ENCODE results near the gene IGFBPL1. TPM values are rescaled to one million over a fixed set of nuclear protein-coding genes. Genes with fewer than 3 reads are reported as not detected.

IGFBPL1 gene
- total RNA-seq, 6 donors from 2014 or later, result 0.66 to 2.6 (median 1.4) TPM; not detected in 3

DNA sequence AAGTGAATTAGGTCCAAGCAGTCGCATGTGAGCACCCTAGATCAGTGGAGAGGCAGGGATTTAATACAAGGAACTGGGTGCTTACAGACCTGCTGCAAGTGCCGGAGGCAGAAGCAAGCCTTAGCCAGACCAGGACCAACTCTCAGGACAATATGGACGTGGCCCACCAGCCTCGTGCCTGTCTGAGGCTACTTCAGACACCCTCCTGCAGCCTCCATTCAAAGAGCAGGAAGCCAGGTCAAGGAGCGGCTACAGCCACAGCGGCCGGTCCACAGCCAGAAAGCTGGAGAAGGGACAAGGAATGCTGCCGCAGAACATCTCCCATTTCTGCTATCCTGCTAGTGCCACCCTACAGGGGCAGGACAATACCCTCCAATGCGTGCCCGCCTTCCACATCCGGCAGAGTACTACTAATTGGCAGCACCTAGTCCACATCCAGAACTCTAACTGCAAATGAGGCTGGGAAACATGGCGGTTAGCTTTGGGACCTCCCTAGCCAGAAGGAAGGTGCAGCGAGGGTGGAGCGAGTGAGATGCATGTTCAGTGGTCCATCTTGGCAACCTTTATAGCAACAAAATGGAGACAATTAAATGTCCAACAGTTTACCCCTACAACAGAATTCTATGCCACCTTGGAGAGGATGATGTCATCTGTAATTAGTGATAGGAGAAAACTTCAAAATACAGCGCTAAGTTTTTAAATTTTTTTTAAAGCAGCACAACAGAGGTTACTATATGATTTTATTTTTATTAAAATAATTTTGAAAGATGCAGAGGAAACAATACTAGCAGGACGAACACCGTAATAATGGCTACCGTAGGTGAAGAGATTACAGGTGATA is 32.8 kb downstream of the IGFBPL1 start:
- Histone ChIP-seq H3K4me1 (peaks cover 13 to 22% (median 16%) of the 10 kb centered on the region in 4 donors), H3K4me3 (peak overlapping the region in 2 of 4 donors; percentile 85 to 86), H3K27ac (peak overlapping the region in 1 of 4 donors; percentile 40), H3K9me3 (no peaks in the 10 kb centered on the region), H3K27me3 (no peaks in the 10 kb centered on the region), H3K36me3 (peaks cover 0 to 10% (median 9%) of the 10 kb centered on the region in 4 donors)
- DNase-seq (no peak), ATAC-seq (ENCODE audit: low FRiP score in 2 of 2) (no peak)
- WGBS, 2 donors, result 84 to 89% methylated on average over 15 to 18 of the region's 18 CpGs
- no peak for TF ChIP-seq CTCF (IDR thresholded peaks at IDR 0.05)
- no peak for TF ChIP-seq EP300 (IDR thresholded peaks at IDR 0.05)
- TF ChIP-seq POLR2AphosphoS5 (IDR thresholded peaks at IDR 0.05), result no peak
- TF ChIP-seq POLR2A (IDR thresholded peaks at IDR 0.05), result no peak

GRCh38 chr9:38390851-38391250 is 33.4 kb downstream of the IGFBPL1 start:
- Histone ChIP-seq H3K4me3 (no peak overlapping the region), H3K27ac (peak overlapping the region in 1 of 4 donors; percentile 40), H3K27me3 (no peaks in the 10 kb centered on the region), H3K9me3 (no peaks in the 10 kb centered on the region), H3K4me1 (peaks cover 13 to 22% (median 16%) of the 10 kb centered on the region in 4 donors), H3K36me3 (peaks cover 0 to 4% (median 2%) of the 10 kb centered on the region in 4 donors)
- WGBS, 2 donors, result 41 to 65% methylated on average over 5 of the region's 5 CpGs
- TF ChIP-seq EP300 (IDR thresholded peaks at IDR 0.05), result no peak
- no peak for TF ChIP-seq CTCF (IDR thresholded peaks at IDR 0.05)
- ATAC-seq (ENCODE audit: low FRiP score in 2 of 2) (no peak), DNase-seq (no peak)

- WGBS, 2 donors, result 69 to 75% methylated on average over 1 of the region's 1 CpG
- H3K27ac ChIP-seq, result peak overlapping the region in 1 of 4 donors; percentile 40
- no peak for ATAC-seq (ENCODE audit: low FRiP score in 2 of 2)
- H3K4me3 ChIP-seq, result no peak overlapping the region
- no peak for TF ChIP-seq POLR2A (IDR thresholded peaks at IDR 0.05)
- no peaks in the 10 kb centered on the region for H3K27me3 ChIP-seq
- DNase-seq, result no peak
- peaks cover 13 to 22% (median 16%) of the 10 kb centered on the region in 4 donors for H3K4me1 ChIP-seq
- H3K9me3 ChIP-seq, result no peaks in the 10 kb centered on the region
- no peaks in the 10 kb centered on the region for H3K36me3 ChIP-seq
These were observed 33.8 kb downstream of the IGFBPL1 start for GRCh38 chr9:38390442-38390841.

DNA sequence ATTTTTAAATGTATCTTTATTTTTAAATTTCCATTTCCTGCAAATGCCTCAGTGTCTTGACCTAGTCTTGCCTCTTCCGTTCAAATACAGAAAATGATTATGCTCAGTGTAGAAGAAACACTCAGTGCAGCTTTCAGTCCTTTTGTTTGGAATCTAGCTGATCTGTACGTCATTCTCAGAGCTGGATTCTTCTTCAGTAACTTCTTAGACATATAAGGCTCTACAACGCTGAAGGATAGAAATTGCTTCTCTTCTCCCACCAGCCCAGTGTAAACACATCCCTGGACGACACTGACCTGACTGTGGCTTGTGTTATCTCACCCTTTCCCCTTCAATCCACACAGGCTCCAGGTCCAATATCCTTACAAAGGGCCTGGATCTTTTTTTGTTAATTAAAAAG is 34.9 kb downstream of the IGFBPL1 start:
- WGBS, 2 donors, result 59 to 60% methylated on average over 4 of the region's 4 CpGs
- ATAC-seq (ENCODE audit: low FRiP score in 2 of 2), result no peak
- DNase-seq, result no peak
- TF ChIP-seq CTCF (IDR thresholded peaks at IDR 0.05) (no peak), POLR2A (IDR thresholded peaks at IDR 0.05) (no peak), EP300 (IDR thresholded peaks at IDR 0.05) (no peak), POLR2AphosphoS5 (IDR thresholded peaks at IDR 0.05) (no peak)
- Histone ChIP-seq H3K4me3 (no peak overlapping the region), H3K27ac (peak overlapping the region in 1 of 4 donors; percentile 2), H3K36me3 (no peaks in the 10 kb centered on the region), H3K9me3 (peaks cover 0 to 6% (median 0%) of the 10 kb centered on the region in 4 donors), H3K4me1 (peaks cover 13 to 22% (median 16%) of the 10 kb centered on the region in 4 donors), H3K27me3 (no peaks in the 10 kb centered on the region)

- TF ChIP-seq POLR2A (IDR thresholded peaks at IDR 0.05), result no peak
- TF ChIP-seq POLR2AphosphoS5 (IDR thresholded peaks at IDR 0.05), result no peak
- TF ChIP-seq EP300 (IDR thresholded peaks at IDR 0.05), result no peak
- no peak for TF ChIP-seq CTCF (IDR thresholded peaks at IDR 0.05)
- Histone ChIP-seq H3K27ac (peak overlapping the region in 1 of 4 donors; percentile 2), H3K9me3 (peaks cover 0 to 6% (median 0%) of the 10 kb centered on the region in 4 donors), H3K4me3 (no peak overlapping the region), H3K36me3 (no peaks in the 10 kb centered on the region), H3K27me3 (no peaks in the 10 kb centered on the region), H3K4me1 (peaks cover 12 to 21% (median 14%) of the 10 kb centered on the region in 4 donors)
- ATAC-seq (ENCODE audit: low FRiP score in 2 of 2) (no peak), DNase-seq (no peak)
- 56 to 63% methylated on average over 7 of the region's 7 CpGs for WGBS, 2 donors
These were observed 35.7 kb downstream of the IGFBPL1 start for GRCh38 chr9:38388283-38389223.
